GM23248 (cell line): ENCODE data around the gene PSMC3.

ENCODE experiments used
- EZH2 ChIP-seq: fragments of 200-600 bp; sonication (generic); IDR thresholded peaks from 2 replicates; pipeline ENCODE4 v1.6.1; 2018; ENCODE audit warnings: antibody characterized with exemption, mild to moderate bottlenecking; ENCODE audit not compliant: insufficient read depth, poor library complexity, severe bottlenecking
- EZH2phosphoT487 ChIP-seq: fragments of 200-600 bp; sonication (generic); IDR thresholded peaks from 2 replicates; pipeline ENCODE4 v1.6.1; 2018; ENCODE audit warnings: antibody characterized with exemption, moderate library complexity, mild to moderate bottlenecking, low read depth; ENCODE audit not compliant: insufficient read depth

GRCh38 chr11:47407746-47408590 lies 18.3 kb downstream of the PSMC3 start, which contains the start of gene SLC39A13:
- TF ChIP-seq EZH2phosphoT487 (no peak), EZH2 (no peak)
